Fibroblast of lung (primary cell): ENCODE measurements around the gene NEK8. TPM values are rescaled to one million over a fixed set of nuclear protein-coding genes. Genes with fewer than 3 reads are reported as not detected.

Experiments
- DNase-seq, 2 donors: peaks; one replicate each; pipeline versions ENCODE4 v3.0.0 to v3.0.0-alpha.2; 2010; ENCODE audit warnings: low read depth in 2 of 2
- H2AFZ ChIP-seq: 2 replicates; pipeline ENCODE4 v1.5.1; 2012; ENCODE audit warnings: low read length, control low read depth, inconsistent platforms
- H3K27ac ChIP-seq: 2 replicates; pipeline ENCODE4 v1.5.1; 2011; ENCODE audit warnings: low read length, control low read depth; ENCODE audit not compliant: insufficient read depth
- H3K27me3 ChIP-seq: 2 replicates; pipeline ENCODE4 v1.5.1; 2011; ENCODE audit warnings: mild to moderate bottlenecking, low read length; ENCODE audit not compliant: control insufficient read depth, insufficient read depth
- H3K36me3 ChIP-seq: 2 replicates; pipeline ENCODE4 v1.5.1; 2011; ENCODE audit warnings: low read length; ENCODE audit not compliant: control insufficient read depth, insufficient read depth
- H3K4me1 ChIP-seq: 2 replicates; pipeline ENCODE4 v1.5.1; 2011; ENCODE audit warnings: low read length; ENCODE audit not compliant: control insufficient read depth, insufficient read depth; ENCODE audit errors: extremely low read depth
- H3K4me2 ChIP-seq: 2 replicates; pipeline ENCODE4 v1.5.1; 2011; ENCODE audit warnings: low read length, control low read depth; ENCODE audit not compliant: insufficient read depth; ENCODE audit errors: extremely low read depth
- H3K4me3 ChIP-seq, 4 experiments: fragments of 200-600 bp in 1 of 4; sonication (generic) in 1 of 4; replicated peaks in 1 of 4; 2 replicates each; pipeline ENCODE4 v1.5.1; 2011 to 2016; ENCODE audit warnings: low read length in 4 of 4, low read depth in 3 of 4, mild to moderate bottlenecking in 3 of 4, control low read depth in 2 of 4, inconsistent platforms in 1 of 4, mixed read lengths in 1 of 4; ENCODE audit not compliant: insufficient read depth in 1 of 4; ENCODE audit errors: control extremely low read depth in 1 of 4
- H3K79me2 ChIP-seq: 2 replicates; pipeline ENCODE4 v1.5.1; 2012; ENCODE audit warnings: mild to moderate bottlenecking, low read length, inconsistent platforms; ENCODE audit not compliant: control insufficient read depth, insufficient read depth
- H3K9ac ChIP-seq: 2 replicates; pipeline ENCODE4 v1.5.1; 2011; ENCODE audit warnings: mild to moderate bottlenecking, low read length, control low read depth; ENCODE audit not compliant: insufficient read depth
- H3K9me3 ChIP-seq: 2 replicates; pipeline ENCODE4 v1.5.1; 2012; ENCODE audit warnings: low read depth, low read length; ENCODE audit not compliant: control insufficient read depth, insufficient read depth
- H4K20me1 ChIP-seq: 2 replicates; pipeline ENCODE4 v1.5.1; 2011; ENCODE audit warnings: low read length; ENCODE audit not compliant: control insufficient read depth, insufficient read depth; ENCODE audit errors: extremely low read depth
- EZH2 ChIP-seq: IDR thresholded peaks from 2 replicates; pipeline ENCODE4 v1.5.1; 2012; ENCODE audit warnings: low read length, control low read depth, mild to moderate bottlenecking; ENCODE audit errors: missing control alignments
- polyA plus RNA-seq, 2 donors: library from polyadenylated mRNA; depleted of rRNA in 1 of 2; stranded (reverse) in 1 of 2; unstranded in 1 of 2; fragments of >200 nt; gene quantifications; 2 replicates each; pipeline ENCODE4 v1.2.1, GENCODE V29; 2011 to 2012; ENCODE audit warnings: missing spikeins in 1 of 2
- total RNA-seq: library from RNA; depleted of rRNA; stranded (reverse); fragments of >200 nt; gene quantifications from 2 replicates; pipeline ENCODE4 v1.2.1, GENCODE V29; 2014
- TF ChIP-seq, protein P1 (sequence below), 2 donors: IDR thresholded peaks in 1 of 2; conservative IDR thresholded peaks in 1 of 2; 1 replicate in 1 of 2; 2 replicates in 1 of 2; pipeline ENCODE4 v1.5.1; 2011 to 2012; ENCODE audit warnings: low read length in 2 of 2, control low read depth in 1 of 2, inconsistent platforms in 1 of 2, low read depth in 1 of 2, mild to moderate bottlenecking in 1 of 2

The NEK8 gene
- total and polyA plus RNA-seq, 2 donors (not counting 1 experiment from before 2014, with no cell fraction given) = 2.8 to 3.8 TPM

DNA sequence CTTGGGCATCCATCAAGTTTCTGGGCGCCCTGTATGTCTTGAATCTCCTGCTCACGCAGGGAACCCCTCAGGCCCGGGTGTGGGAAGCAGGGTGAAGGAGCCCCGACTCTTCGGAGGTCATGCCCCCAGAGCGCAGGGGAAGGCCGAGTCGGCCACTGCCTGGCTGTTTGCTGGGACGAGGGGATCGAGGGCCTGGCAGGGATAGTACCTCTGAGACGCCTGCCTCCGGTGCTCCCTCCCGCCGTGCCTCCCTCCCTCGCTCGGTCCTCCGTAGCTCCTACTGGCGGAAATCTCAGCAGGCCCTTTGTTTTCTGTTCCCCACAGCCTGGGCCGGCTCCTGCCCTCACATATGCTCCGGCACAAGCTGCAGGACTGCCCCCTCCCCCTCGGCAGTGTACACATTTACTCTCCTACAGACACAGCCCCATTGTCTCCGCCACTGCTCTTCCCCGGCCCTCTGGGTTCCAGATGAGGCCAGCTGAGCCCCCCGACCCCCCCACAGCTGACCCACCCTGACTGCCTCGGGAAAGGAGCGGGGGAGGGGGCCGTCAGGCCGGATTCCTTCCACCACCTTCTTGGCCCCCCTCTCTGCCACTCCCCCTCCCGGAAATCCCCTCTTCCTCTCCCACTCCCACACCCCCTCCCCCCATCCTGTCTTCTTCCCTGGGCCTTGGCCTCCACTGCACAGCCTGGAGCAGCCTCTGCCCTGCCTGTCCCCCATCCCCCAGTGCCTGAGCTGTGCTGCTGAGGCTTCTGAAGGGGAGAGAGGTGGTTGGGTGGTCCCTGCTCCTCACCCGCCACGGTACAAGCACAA, 16.6 kb downstream of the NEK8 start:
- peaks cover 9% of the 10 kb centered on the region for H3K4me1 ChIP-seq
- TF ChIP-seq, protein P1, sequence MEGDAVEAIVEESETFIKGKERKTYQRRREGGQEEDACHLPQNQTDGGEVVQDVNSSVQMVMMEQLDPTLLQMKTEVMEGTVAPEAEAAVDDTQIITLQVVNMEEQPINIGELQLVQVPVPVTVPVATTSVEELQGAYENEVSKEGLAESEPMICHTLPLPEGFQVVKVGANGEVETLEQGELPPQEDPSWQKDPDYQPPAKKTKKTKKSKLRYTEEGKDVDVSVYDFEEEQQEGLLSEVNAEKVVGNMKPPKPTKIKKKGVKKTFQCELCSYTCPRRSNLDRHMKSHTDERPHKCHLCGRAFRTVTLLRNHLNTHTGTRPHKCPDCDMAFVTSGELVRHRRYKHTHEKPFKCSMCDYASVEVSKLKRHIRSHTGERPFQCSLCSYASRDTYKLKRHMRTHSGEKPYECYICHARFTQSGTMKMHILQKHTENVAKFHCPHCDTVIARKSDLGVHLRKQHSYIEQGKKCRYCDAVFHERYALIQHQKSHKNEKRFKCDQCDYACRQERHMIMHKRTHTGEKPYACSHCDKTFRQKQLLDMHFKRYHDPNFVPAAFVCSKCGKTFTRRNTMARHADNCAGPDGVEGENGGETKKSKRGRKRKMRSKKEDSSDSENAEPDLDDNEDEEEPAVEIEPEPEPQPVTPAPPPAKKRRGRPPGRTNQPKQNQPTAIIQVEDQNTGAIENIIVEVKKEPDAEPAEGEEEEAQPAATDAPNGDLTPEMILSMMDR (conservative IDR thresholded peaks at IDR 0.05 in 1 of 2, IDR thresholded peaks at IDR 0.05 in 1 of 2; ENCODE audit: low read depth in 1 of 2, low read length in 2 of 2) = no peak
- TF ChIP-seq EZH2 = no peak
- no peaks in the 10 kb centered on the region for H3K9me3 ChIP-seq
- DNase-seq = peak; percentile 51
- peaks cover 23% of the 10 kb centered on the region for H3K36me3 ChIP-seq
- no peaks in the 10 kb centered on the region for H3K27me3 ChIP-seq
- H3K9ac ChIP-seq = peak overlapping the region; percentile 94
- peaks cover 37% of the 10 kb centered on the region for H3K79me2 ChIP-seq
- peak overlapping the region; percentile 95 for H3K4me2 ChIP-seq
- peak overlapping the region; percentile 78 to 99 (median 96) for H3K4me3 ChIP-seq
- peak overlapping the region; percentile 97 for H3K27ac ChIP-seq
- H2AFZ ChIP-seq = no peak overlapping the region
- no peaks in the 10 kb centered on the region for H4K20me1 ChIP-seq

DNA sequence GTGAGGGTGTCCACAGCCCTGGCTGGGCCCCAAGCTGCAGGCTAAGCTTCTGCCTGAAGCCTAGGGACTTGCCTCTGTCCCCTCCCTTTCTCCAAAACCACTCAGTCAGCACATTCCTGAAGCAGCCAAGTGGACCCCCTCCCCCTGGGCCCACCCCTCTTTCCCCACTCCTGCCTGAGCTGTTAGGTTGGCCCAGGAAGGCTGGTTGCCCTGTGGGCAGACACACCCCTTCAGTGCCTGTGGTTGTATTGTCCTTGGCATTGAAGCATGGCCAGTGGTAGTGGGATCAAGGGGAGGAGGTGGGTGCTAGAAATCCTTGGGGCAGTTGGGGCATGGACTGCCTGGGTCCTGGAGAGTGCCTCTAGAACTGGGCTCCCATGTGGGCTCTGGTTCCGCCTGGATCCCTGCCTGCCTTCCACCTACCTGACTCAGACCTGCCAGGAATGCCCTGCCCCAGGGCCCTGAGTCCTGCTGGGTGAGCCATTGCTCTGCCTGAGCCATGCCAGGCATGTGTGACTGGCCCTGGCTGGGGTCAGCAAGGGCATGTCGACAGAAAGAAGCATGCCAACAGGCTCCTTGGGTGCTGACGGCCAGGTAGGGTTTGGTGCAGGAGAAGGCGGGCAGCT, 17.3 kb downstream of the NEK8 start:
- no peak for DNase-seq
- Histone ChIP-seq H3K79me2 (peaks cover 39% of the 10 kb centered on the region), H3K27ac (peak overlapping the region; percentile 5), H3K36me3 (peaks cover 26% of the 10 kb centered on the region), H3K9me3 (no peaks in the 10 kb centered on the region), H3K9ac (peak overlapping the region; percentile 94), H4K20me1 (no peaks in the 10 kb centered on the region), H2AFZ (no peak overlapping the region), H3K27me3 (no peaks in the 10 kb centered on the region), H3K4me1 (peaks cover 9% of the 10 kb centered on the region), H3K4me2 (peak overlapping the region; percentile 95), H3K4me3 (peak overlapping the region; percentile 78 to 99 (median 96))
- no peak for TF ChIP-seq EZH2
- TF ChIP-seq, protein P1 (conservative IDR thresholded peaks at IDR 0.05 in 1 of 2, IDR thresholded peaks at IDR 0.05 in 1 of 2; ENCODE audit: low read depth in 1 of 2, low read length in 2 of 2) = no peak

DNA sequence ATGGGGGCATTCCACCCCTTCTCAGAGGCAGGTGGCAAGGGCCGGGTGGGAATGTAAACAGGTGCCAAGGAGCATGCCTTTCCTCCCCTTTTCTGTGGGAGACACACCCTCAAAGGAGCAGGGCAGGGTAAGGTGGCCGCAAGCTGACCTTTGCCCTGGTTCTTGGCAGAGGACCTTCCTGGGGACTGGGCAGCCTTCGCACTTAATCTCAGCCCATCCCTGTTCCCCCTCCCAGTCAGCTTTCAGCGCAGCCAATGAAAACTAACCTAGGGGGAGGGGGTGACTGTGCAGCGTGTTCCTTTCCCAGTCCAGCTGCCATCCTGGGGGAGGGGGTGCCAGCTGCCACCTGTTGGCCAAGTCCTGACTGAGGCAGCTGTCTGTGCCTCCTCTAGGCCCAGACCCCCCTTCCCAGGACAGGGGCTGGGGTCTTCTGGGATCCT, 18.0 kb downstream of the NEK8 start:
- Histone ChIP-seq H4K20me1 (no peaks in the 10 kb centered on the region), H3K79me2 (peaks cover 39% of the 10 kb centered on the region), H3K4me3 (peak overlapping the region in 1 of 4 experiments; percentile 99), H2AFZ (no peak overlapping the region), H3K27me3 (no peaks in the 10 kb centered on the region), H3K9me3 (no peaks in the 10 kb centered on the region), H3K36me3 (peaks cover 28% of the 10 kb centered on the region), H3K4me1 (peaks cover 9% of the 10 kb centered on the region), H3K9ac (no peak overlapping the region), H3K27ac (peak overlapping the region; percentile 1), H3K4me2 (peak overlapping the region; percentile 95)
- TF ChIP-seq, protein P1 (conservative IDR thresholded peaks at IDR 0.05 in 1 of 2, IDR thresholded peaks at IDR 0.05 in 1 of 2; ENCODE audit: low read depth in 1 of 2, low read length in 2 of 2) = no peak
- no peak for TF ChIP-seq EZH2
- DNase-seq = no peak
